Measurements from ENCODE around the gene EDIL3.
"Not testable (repeated sequence)": the region's sequence is repeated elsewhere in the genome, so short reads cannot be mapped to it uniquely, and the experiment has no call there.

Gene EDIL3

DNA sequence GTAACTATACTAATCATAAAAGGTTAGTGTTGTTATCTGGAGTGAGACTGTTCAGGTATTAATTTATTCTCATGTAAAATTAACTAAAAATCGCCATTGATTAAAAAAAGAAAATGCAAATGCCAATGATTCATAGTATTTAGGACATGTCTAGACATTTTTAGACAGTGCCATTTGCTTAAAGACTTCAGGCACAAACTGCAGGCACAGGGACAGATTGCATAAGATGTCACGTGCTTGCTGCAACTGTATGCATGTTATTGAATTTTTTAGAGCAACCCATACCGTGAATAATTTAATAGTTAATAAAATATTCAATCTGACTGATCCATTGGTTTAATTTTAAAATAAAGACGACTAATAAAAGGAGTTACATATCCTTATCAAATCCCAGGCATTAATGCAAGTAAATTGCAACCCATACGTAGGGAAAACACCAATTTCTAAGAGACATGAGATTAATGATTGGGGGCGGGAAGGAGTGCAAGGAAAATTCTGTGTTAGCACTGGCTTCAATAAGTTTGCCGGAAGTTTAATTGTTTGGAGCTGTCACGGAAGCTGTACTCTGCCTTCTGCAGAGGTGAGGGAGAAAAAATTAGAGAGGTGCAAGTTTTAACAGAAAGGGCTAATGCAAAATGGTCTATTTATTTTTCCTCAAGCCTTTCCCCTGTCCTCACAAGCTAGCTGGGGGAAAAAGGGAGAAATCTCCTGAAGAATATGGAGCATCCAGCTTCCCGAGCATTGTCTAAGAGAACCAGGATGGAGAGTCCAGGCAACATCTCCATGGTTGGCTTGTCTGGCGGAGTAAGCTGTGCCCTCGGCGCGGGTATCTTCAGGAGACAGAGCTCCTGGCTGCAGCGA, 2.9 kb downstream of the EDIL3 start:
- no peak for FAIRE-seq

DNA sequence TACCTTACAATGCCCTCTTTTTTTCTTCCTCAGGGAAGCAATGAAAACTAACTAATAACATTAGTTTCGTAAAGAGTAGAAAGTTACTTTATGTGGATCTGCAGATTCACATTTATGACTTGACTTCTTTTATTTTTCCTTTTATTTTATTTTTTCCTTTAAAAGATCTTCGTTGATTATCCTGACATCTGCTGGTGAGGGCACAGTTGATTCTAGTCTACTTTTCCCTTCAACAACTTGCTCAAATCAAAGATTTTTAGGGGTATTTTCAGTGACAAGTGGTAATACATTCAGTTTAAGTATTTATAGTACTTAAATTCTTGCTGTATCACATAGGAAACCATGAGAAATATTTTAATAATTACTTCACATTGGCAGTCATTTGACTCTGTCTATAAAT, 4.9 kb downstream of the EDIL3 start:
- no peak for FAIRE-seq
- no peak for DNase-seq (ENCODE audit: extremely low spot score, insufficient read length, low read depth)

More for the DNA sequence above, 2.9 kb downstream of the EDIL3 start:
- DNase-seq (ENCODE audit: extremely low spot score, insufficient read length, low read depth): no peak

GRCh38 chr5:84378961-84379360, 5.7 kb downstream of the EDIL3 start:
- no peak for FAIRE-seq

DNA sequence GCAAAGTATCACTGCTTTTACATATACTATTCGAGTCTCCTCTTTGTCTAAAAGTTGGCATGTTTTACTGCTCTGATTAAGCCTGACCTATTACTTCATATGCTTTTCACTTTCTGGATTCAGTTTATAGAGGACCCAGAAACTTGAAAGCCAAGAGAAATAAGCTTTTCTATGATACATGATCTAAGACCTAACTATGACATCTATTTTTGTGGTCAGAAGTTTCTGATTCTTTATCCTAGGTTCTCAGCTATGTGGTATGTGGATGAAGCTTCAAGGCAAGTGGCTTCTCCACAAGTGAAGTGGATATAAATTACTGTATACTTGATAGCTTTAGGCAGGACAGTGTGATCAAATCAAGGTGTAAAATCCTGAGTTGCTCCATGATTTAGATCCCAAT, 6.3 kb downstream of the EDIL3 start:
- FAIRE-seq: no peak
- no peak for DNase-seq (ENCODE audit: extremely low spot score, insufficient read length, low read depth)

More at GRCh38 chr5:84378961-84379360, 5.7 kb downstream of the EDIL3 start:
- no peak for DNase-seq (ENCODE audit: extremely low spot score, insufficient read length, low read depth)

GRCh38 chr5:84376346-84376745, 8.3 kb downstream of the EDIL3 start:
- no peak for DNase-seq (ENCODE audit: extremely low spot score, insufficient read length, low read depth)
- FAIRE-seq: no peak

DNA sequence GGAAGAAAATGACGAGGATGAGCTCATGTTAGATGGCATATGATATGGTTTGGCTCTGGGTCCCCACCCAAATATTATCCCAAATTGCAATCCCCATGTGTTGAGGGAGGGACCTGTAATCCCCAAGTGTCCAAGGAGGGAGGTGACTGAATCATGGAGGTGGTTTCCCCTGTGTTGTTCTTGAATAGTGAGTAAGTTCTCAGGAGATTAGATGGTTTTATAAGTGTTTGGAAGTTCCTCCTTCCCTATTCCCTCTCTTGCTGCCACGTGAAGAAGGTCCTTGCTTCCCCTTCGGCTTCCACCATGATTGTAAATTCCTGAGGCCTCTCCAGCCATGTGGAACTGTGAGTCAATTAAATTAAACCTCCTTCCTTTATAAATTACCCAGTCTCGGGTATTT, 10.1 kb downstream of the EDIL3 start:
- no peak for DNase-seq (ENCODE audit: extremely low spot score, insufficient read length, low read depth)
- FAIRE-seq: no peak

DNA sequence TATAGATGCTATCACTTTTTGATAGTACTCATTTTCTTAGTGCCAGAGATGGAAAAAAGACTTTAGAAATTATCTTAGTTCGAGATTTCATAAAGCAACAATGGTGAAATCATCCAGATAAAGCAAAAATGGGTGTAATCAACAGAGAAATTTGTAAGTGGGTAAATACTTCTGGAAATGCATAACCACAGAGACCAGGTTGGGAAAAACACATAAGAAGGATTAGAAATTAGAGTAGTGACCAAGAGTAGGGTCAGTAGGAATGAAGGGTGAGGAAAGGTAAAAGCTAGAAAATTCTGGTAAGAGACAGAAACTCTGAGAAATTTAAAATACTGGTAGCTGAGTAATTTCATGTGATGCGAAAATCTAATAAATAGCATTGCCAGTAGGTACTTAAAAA, 11.2 kb downstream of the EDIL3 start:
- FAIRE-seq (no peak), DNase-seq (ENCODE audit: extremely low spot score, insufficient read length, low read depth) (no peak)

DNA sequence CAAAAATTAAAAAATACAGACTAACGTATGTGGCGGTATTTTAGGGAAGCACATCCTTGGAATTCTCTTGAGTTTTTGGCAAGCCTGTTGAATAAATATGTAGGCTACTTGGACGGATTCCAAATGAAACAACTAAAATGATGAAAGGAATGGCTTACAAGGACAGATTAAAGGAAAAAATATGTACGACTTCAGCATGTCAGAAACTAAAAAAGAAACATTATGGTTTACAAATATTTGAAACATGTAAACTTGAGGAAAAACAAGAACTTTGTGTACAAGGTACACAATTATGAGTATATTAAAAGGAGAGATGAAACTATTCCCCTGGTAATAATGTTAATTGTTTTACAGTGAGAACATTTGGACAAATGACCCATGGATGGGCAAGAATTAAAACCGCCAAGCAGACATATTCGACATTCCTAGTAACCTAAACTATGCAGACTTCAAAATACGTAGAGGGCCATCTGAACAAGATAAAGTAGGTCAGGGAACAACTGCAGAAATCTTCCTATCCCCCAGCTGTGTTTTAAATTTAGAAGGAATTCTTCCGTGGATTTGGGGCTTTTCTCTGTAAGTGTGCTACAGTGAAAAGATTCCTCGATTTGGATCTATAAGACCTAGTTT, 12.5 kb downstream of the EDIL3 start:
- FAIRE-seq (no peak), DNase-seq (ENCODE audit: extremely low spot score, insufficient read length, low read depth) (no peak)

- FAIRE-seq: no peak
- no peak for DNase-seq (ENCODE audit: extremely low spot score, insufficient read length, low read depth)
Observed at GRCh38 chr5:84370176-84370575, 14.5 kb downstream of the EDIL3 start.

- FAIRE-seq (no peak), DNase-seq (ENCODE audit: extremely low spot score, insufficient read length, low read depth) (no peak)
Observed at GRCh38 chr5:84364043-84364442, 20.6 kb downstream of the EDIL3 start.

DNA sequence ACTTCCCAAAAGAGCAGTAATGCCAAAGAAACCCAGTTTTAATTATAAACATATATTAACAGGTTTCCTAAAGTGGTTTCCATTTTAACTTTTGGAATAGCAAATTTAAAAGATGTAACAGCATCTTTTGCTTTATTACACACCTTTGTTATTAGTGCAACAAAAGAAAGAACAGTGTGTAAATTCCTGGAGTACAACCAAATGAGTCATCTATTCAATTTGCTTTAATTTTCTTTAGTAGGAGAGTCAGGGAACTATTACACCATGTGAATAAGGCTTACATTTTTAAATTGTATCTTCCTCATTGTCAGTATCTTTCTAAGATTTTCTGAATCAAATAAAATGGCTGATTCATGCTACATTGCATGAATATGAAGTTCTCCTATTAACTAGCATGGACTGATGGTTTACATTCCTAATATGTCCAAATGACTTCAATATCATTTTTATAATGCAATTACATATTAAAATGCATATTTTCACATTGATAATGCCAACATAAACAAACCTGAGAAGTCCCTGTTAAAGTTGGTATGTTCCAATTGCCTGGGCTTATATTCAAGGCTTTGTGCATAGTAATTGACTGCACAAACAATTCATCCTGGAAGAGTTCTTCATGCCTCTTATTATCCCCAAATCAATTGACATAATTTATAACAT, 22.5 kb downstream of the EDIL3 start:
- DNase-seq (ENCODE audit: extremely low spot score, insufficient read length, low read depth) (no peak), FAIRE-seq (no peak)

DNA sequence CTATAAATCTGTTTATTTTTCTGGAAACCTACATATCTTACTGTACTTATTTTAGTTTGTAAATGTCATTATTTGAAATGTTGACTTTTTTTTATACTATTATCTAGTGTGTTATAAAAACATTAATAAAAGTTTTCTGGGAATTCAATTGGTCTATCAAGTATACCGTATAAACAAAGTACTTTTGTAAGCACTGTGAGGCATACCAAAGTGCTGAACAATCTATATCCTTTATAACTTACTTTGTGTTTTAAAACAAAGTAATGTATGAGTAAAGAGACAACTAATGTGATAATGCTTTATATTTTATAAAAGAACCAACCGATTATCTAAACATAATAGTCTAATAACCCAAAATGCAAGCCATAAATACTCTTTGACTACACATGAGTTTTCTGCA, 23.1 kb downstream of the EDIL3 start:
- DNase-seq (ENCODE audit: extremely low spot score, insufficient read length, low read depth) (no peak), FAIRE-seq (no peak)

GRCh38 chr5:84360056-84360455, 24.6 kb downstream of the EDIL3 start:
- DNase-seq (ENCODE audit: extremely low spot score, insufficient read length, low read depth): no peak
- FAIRE-seq: no peak

GRCh38 chr5:84354101-84354500, 30.6 kb downstream of the EDIL3 start:
- no peak for DNase-seq (ENCODE audit: extremely low spot score, insufficient read length, low read depth)

GRCh38 chr5:84344788-84345187, 39.9 kb downstream of the EDIL3 start:
- DNase-seq (ENCODE audit: extremely low spot score, insufficient read length, low read depth) (no peak), FAIRE-seq (no peak)

More at GRCh38 chr5:84354101-84354500, 30.6 kb downstream of the EDIL3 start:
- no peak for FAIRE-seq

- no peak for FAIRE-seq
- DNase-seq (ENCODE audit: extremely low spot score, insufficient read length, low read depth): no peak
Observed at GRCh38 chr5:84343171-84343570, 41.5 kb downstream of the EDIL3 start.

GRCh38 chr5:84332106-84332505, 52.6 kb downstream of the EDIL3 start:
- FAIRE-seq (no peak), DNase-seq (ENCODE audit: extremely low spot score, insufficient read length, low read depth) (no peak)

DNA sequence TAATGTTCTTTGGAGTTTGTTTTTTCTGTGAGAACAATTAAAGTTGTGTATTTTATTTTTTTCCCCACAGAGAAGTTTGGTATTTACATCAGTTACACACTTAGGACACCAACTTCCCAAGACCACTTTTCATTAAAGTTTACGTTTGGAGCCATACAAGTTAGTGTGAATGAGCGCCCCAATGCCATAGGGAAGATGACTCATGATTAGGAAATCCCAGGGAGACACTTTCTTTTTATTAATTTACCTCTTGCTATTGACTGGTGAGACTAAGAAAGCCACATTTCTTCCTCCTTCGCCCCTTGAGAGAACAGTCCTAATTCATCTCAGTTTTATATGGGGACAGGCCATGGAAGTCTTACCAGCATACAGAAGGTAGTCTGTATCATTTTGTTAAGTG, 57.1 kb downstream of the EDIL3 start:
- no peak for FAIRE-seq
- DNase-seq (ENCODE audit: extremely low spot score, insufficient read length, low read depth): no peak

DNA sequence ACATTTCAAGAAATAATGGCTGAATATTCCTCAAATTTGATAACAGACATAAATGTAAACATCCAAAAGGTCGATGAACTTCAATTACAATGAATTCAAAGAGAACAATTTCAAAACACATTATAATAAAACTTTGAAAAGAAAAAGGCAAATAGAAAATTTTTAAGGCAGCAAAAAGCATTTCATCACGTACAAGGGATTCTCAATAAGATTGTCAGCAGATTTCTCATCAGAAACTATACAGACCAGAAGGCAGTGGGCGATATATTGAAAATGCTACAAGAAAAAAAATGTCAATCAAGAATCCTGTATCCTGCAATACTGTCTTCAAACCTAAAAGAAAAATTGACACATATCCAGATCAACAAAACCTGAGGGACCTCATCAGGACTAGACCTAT, 62.0 kb downstream of the EDIL3 start:
- FAIRE-seq (no peak), DNase-seq (ENCODE audit: extremely low spot score, insufficient read length, low read depth) (no peak)

DNA sequence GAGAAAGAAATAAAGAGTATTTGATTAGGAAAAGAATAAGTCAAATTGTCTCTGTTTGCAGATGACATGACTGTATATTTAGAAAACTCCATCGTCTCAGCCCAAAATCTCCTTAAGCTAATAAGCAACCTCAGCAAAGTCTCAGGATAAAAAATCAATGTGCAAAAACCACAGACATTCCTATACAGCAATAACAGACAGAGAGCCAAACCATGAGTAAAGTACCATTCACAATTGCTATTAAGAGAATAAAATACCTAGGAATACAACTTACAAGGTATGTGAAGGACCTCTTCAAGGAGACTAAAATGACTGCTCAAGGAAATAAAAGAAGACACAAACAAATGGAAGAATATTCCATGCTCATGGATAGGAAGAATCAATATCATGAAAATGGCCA, 66.9 kb downstream of the EDIL3 start:
- not testable (repeated sequence) for DNase-seq (ENCODE audit: extremely low spot score, insufficient read length, low read depth); FAIRE-seq

- FAIRE-seq; DNase-seq (ENCODE audit: extremely low spot score, insufficient read length, low read depth): not testable (repeated sequence)
Observed at GRCh38 chr5:84312280-84312679, 72.4 kb downstream of the EDIL3 start.

Measured in GM18507 (cell line).